C4-2B (cell line): ENCODE results near the gene SCAPER.

Source experiments
- H3K27ac ChIP-seq: fragments of 450-650 bp; 2 replicates; pipeline ENCODE4 v1.5.1; 2017
- CTCF ChIP-seq: fragments of 450-650 bp; conservative IDR thresholded peaks from 2 replicates; pipeline ENCODE4 v1.5.1; 2017; ENCODE audit warnings: mild to moderate bottlenecking
- ZFX ChIP-seq: fragments of 450-650 bp; IDR thresholded peaks from 2 replicates; pipeline ENCODE4 v1.6.1; 2017

Gene SCAPER

DNA sequence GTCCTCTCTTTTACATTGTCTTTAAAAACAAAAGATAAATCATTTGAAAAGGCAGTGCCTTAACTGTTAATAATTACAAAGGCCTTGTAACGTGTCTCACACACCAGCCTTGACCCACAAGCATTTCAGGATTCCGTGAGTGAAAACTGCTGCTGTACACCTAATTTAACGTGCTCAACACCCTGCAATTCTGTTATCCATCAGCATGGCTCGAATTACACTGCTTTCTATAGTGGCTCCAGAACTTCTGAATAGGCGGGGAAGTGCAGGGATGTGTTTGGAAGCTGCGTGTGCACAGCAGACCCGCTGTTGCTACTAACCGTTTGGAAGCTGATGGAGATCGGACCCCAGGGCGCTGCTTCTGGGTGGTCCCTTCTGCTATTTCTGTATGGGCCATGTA is 584.0 kb downstream of the SCAPER start:
- H3K27ac ChIP-seq: no peak overlapping the region

GRCh38 chr15:76320012-76320411 is 585.1 kb downstream of the SCAPER start:
- TF ChIP-seq ZFX: no peak
- TF ChIP-seq CTCF: no peak
- H3K27ac ChIP-seq: no peak overlapping the region

More for the DNA sequence above, 584.0 kb downstream of the SCAPER start:
- TF ChIP-seq CTCF (no peak), ZFX (no peak)

DNA sequence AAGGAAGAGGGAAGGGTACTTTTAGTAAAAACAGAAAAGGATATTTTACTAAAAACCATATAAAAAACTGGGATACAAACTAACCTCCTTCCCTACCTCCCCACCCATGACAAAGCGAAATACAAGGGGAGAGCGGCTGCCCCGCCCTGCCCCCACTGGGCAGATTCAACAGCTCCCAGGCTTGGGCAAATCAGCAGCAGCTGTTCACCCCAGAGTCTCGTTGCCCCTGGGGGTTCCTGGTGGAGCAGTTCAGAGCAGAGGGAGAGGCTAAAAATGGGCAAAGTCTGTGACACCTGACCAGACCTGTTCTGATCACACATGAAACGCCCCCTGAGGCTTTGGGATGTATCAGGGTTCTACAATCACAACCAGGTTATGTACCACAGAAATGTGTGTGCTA is 591.4 kb downstream of the SCAPER start:
- H3K27ac ChIP-seq: peak overlapping the region; percentile 98
- TF ChIP-seq CTCF (no peak), ZFX (no peak)

GRCh38 chr15:76313175-76313567 is 592.0 kb downstream of the SCAPER start:
- peak overlapping the region; percentile 98 for H3K27ac ChIP-seq

- TF ChIP-seq ZFX (peak; percentile 45), CTCF (no peak)
- peak overlapping the region; percentile 98 for H3K27ac ChIP-seq
Observed at GRCh38 chr15:76312540-76313174, 592.5 kb downstream of the SCAPER start.

- peak within 1 kb of the TSS; percentile 98 for H3K27ac ChIP-seq
- TF ChIP-seq CTCF (no peak), ZFX (peak; percentile 98)
Observed at GRCh38 chr15:76311100-76311953, 593.8 kb downstream of the SCAPER start, which contains the start of gene ETFA. TSS of gene ETFA (minus strand) at chr15:76311469. CDS start at chr15:76311388, 81 bp downstream.

GRCh38 chr15:76310475-76311099 is 594.6 kb downstream of the SCAPER start:
- peak overlapping the region; percentile 98 for H3K27ac ChIP-seq
- no peak for TF ChIP-seq CTCF
- TF ChIP-seq ZFX: no peak
